ENCODE data around the gene LYZL4.

LYZL4 gene

DNA sequence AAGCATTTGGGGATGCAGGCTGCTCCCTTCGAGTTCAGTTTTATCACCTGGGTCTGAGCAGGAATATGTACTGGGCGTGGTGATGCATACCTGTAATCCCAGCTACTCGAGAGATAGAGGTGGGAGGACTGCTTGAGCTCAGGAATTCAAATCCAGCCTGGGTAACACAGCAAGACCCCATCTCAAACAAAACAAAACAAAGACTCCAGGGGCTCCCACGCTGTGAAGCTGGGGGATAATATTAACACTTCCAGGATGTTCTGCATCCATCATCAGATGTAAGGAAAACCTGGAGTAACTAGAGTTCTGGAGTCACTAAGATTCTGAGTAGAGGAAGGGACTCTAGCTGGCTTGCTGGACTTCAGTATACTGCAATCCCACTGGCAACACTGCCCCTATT, 40.6 kb downstream of the LYZL4 start:
- Histone ChIP-seq H3K27me3 (ENCODE audit: insufficient read depth, low read depth) (no peaks in the 10 kb centered on the region), H2AFZ (ENCODE audit: low read depth) (no peak overlapping the region), H3K4me1 (ENCODE audit: low read depth, poor library complexity, severe bottlenecking) (no peaks in the 10 kb centered on the region), H3K36me3 (ENCODE audit: insufficient read depth) (no peaks in the 10 kb centered on the region), H3K4me3 (IDR thresholded peaks at IDR 0.05; ENCODE audit: insufficient read depth, low read depth, low read length) (no peak overlapping the region), H3K4me2 (no peak overlapping the region), H3K27ac (no peak overlapping the region), H3K79me2 (ENCODE audit: insufficient read depth, low read depth) (no peaks in the 10 kb centered on the region), H4K20me1 (ENCODE audit: insufficient read depth) (no peaks in the 10 kb centered on the region), H3K9ac (no peak overlapping the region)
- TF ChIP-seq, protein P1, sequence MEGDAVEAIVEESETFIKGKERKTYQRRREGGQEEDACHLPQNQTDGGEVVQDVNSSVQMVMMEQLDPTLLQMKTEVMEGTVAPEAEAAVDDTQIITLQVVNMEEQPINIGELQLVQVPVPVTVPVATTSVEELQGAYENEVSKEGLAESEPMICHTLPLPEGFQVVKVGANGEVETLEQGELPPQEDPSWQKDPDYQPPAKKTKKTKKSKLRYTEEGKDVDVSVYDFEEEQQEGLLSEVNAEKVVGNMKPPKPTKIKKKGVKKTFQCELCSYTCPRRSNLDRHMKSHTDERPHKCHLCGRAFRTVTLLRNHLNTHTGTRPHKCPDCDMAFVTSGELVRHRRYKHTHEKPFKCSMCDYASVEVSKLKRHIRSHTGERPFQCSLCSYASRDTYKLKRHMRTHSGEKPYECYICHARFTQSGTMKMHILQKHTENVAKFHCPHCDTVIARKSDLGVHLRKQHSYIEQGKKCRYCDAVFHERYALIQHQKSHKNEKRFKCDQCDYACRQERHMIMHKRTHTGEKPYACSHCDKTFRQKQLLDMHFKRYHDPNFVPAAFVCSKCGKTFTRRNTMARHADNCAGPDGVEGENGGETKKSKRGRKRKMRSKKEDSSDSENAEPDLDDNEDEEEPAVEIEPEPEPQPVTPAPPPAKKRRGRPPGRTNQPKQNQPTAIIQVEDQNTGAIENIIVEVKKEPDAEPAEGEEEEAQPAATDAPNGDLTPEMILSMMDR (conservative IDR thresholded peaks at IDR 0.05; ENCODE audit: low read depth, low read length), result no peak

DNA sequence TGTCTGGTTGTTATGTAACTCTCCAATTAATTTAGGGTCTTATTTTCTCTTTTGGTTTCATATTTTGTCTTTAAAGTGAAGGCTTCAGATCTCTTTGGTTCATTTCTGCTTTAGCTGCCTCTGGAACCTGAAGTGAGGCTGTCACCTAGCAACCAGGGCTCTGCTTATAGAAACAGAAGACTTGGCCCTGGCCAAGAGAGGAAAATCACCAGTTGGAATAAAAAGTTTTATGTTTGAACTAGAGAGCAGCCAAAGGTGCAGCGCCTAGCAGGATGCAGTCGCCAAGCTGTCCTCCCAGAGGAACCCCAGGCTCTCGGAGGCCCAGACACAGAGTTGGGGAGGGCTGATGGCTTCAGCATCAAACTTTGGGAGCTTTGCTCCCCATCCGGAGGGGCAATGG, 41.1 kb downstream of the LYZL4 start:
- Histone ChIP-seq H3K27ac (no peak overlapping the region), H3K4me2 (no peak overlapping the region), H3K4me1 (ENCODE audit: low read depth, poor library complexity, severe bottlenecking) (no peaks in the 10 kb centered on the region), H4K20me1 (ENCODE audit: insufficient read depth) (no peaks in the 10 kb centered on the region), H3K27me3 (ENCODE audit: insufficient read depth, low read depth) (no peaks in the 10 kb centered on the region), H3K36me3 (ENCODE audit: insufficient read depth) (no peaks in the 10 kb centered on the region), H3K79me2 (ENCODE audit: insufficient read depth, low read depth) (no peaks in the 10 kb centered on the region), H3K4me3 (IDR thresholded peaks at IDR 0.05; ENCODE audit: insufficient read depth, low read depth, low read length) (no peak overlapping the region), H3K9ac (no peak overlapping the region), H2AFZ (ENCODE audit: low read depth) (no peak overlapping the region)
- TF ChIP-seq, protein P1 (conservative IDR thresholded peaks at IDR 0.05; ENCODE audit: low read depth, low read length), result no peak

DNA sequence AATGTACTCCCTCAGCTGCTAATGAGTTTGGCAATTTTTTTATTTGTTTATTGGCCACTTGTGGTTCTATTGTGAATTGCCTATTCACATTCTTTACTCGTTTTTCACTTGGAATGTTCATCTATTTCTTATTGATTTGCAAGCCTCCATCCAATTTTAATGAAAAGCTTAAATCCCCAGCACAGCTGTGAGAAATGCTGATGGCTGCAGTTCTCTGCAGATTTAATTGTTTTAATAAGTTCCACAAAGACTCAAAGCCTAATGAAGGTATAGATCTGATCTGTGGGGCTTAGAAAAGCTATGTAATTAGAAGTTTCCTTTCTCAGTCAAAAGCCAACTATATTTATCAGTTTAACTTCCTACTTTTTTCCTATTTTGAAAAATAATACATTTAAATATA, 41.5 kb downstream of the LYZL4 start:
- no peak overlapping the region for H3K27ac ChIP-seq
- H3K4me2 ChIP-seq, result no peak overlapping the region
- no peaks in the 10 kb centered on the region for H3K4me1 ChIP-seq (ENCODE audit: low read depth, poor library complexity, severe bottlenecking)
- H3K9ac ChIP-seq, result no peak overlapping the region
- no peaks in the 10 kb centered on the region for H3K79me2 ChIP-seq (ENCODE audit: insufficient read depth, low read depth)
- H2AFZ ChIP-seq (ENCODE audit: low read depth), result no peak overlapping the region
- H4K20me1 ChIP-seq (ENCODE audit: insufficient read depth), result no peaks in the 10 kb centered on the region
- no peaks in the 10 kb centered on the region for H3K36me3 ChIP-seq (ENCODE audit: insufficient read depth)
- TF ChIP-seq, protein P1 (conservative IDR thresholded peaks at IDR 0.05; ENCODE audit: low read depth, low read length), result no peak
- no peaks in the 10 kb centered on the region for H3K27me3 ChIP-seq (ENCODE audit: insufficient read depth, low read depth)
- H3K4me3 ChIP-seq (IDR thresholded peaks at IDR 0.05; ENCODE audit: insufficient read depth, low read depth, low read length), result no peak overlapping the region

DNA sequence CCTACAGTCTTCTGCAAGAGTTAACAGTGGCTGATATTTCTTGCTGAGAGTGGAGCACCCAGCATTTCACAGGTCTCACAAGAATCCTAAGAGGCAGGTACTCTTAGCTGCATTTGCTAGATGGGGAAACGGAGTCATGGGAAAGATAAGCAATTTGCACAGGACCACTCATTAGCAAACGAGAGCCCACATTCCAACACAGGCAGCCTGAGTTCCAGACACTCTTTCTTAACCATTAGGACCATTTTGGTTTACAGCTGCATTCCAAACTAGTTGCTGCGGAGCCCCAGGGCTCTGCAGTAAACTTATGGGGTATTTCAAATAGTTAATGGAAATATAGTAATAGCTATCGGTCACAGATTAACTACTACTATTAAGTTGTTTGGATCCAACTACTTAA, 42.5 kb downstream of the LYZL4 start:
- TF ChIP-seq, protein P1 (conservative IDR thresholded peaks at IDR 0.05; ENCODE audit: low read depth, low read length), result no peak
- Histone ChIP-seq H4K20me1 (ENCODE audit: insufficient read depth) (no peaks in the 10 kb centered on the region), H3K27ac (no peak overlapping the region)

More for the DNA sequence above, 42.5 kb downstream of the LYZL4 start:
- no peaks in the 10 kb centered on the region for H3K4me1 ChIP-seq (ENCODE audit: low read depth, poor library complexity, severe bottlenecking)
- no peak overlapping the region for H2AFZ ChIP-seq (ENCODE audit: low read depth)
- no peak overlapping the region for H3K4me3 ChIP-seq (IDR thresholded peaks at IDR 0.05; ENCODE audit: insufficient read depth, low read depth, low read length)
- H3K27me3 ChIP-seq (ENCODE audit: insufficient read depth, low read depth), result no peaks in the 10 kb centered on the region
- no peak overlapping the region for H3K4me2 ChIP-seq
- no peak overlapping the region for H3K9ac ChIP-seq
- H3K79me2 ChIP-seq (ENCODE audit: insufficient read depth, low read depth), result no peaks in the 10 kb centered on the region
- H3K36me3 ChIP-seq (ENCODE audit: insufficient read depth), result no peaks in the 10 kb centered on the region

Data from KMS-11 (cell line).